Skin of body (tissue), 2 donors: ENCODE measurements around the gene ATPAF1. TPM values are rescaled to one million over a fixed set of nuclear protein-coding genes. Genes with fewer than 3 reads are reported as not detected.

Source experiments
- DNase-seq: peaks from one replicate; lab custom pipeline; 2025; lab: John Stamatoyannopoulos, UW
- total RNA-seq: library from RNA; depleted of rRNA; stranded (reverse); fragments of >200 nt; gene quantifications from one replicate; pipeline ENCODE4 v1.2.3, GENCODE V29; 2014

Gene ATPAF1
- total RNA-seq, 1 donor from 2014 or later = 30.3 TPM

DNA sequence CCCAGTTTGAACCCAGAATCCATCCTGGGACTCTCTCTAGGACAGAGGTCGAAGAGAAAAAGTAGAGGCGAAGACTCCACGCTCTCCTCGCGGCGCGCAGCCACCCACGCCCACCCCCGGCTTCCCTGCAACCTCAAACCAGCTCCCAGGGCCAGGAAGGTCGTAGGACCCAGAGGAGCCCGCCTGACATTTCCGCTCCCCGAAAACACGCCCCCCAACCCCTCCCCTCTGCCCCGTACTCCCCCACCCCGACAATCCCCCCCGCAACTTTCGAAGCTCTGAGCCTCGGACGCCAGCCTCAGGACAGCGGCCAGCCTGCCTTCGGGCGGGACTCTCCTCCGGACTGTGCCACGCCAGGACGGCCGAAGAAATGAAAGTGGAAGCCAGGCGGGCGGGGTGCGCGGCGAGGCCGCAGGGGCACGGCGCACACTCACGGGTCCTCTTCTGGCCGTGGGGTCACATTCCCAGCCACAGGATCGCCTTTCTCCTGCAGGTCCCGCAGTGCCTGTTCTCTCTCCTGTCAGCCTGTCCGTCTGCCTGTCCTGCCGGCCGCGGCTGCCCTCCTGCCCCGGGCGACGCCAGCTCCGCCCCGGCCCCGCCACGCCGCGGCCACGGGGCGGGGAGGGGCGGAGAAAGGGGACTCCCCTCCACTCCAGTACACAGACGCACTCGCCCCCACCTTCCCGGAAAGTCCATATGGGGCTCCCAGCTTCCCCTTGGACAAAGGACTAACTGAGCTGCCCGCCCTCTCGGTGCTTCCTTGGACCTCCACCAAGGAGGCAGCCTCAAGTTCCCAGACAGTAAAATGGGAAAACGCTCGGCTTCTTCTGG, 51.7 kb downstream of the ATPAF1 start, which contains the start of gene MOB3C:
Gene MOB3C, minus strand, starts transcription at position 535 of the 831 bp plus-strand sequence. CDS start 3,490 bp downstream, outside the sequence.
- peak; percentile 64 for DNase-seq

DNA sequence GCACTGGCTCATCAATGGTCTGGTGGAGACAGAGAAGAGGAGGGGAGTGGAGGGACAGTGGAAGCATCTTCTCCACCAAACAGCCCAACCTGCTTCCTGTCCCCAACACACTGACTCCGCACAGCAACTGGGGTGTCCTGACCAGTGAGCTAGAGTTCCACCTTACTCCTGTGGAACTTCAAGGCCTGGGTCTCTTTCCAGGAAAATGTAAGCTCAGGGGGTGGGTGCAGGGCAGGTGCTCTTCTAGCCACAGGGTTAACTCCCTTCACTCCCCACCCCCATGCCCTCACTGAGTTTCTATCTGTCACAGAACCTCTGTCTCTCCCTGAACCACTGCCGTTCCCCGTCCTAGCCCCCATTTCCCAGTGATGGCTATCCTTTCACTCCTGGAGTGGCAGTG, 52.4 kb downstream of the ATPAF1 start:
- no peak for DNase-seq

- no peak for DNase-seq
These were observed 53.1 kb downstream of the ATPAF1 start for GRCh38 chr1:46615088-46615487.

DNA sequence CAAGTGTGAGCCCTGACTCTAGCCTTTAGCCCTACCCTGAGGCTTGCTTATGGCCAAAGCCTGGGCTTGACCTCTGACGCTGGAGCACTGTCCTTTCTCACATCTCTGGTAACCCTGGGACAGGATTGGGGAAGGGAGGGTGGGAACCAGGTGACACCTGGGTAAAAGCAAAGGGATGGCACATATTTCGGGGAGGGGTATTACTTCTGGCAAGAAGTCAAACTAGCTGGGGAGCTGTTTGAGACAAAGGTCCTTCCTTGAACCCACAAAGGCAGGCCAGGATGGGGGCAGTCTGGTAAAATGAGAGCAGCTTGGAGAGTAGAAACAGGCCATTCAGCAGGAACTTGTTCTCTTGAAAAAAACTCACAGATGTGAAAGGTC, 53.6 kb downstream of the ATPAF1 start:
- DNase-seq = no peak

DNA sequence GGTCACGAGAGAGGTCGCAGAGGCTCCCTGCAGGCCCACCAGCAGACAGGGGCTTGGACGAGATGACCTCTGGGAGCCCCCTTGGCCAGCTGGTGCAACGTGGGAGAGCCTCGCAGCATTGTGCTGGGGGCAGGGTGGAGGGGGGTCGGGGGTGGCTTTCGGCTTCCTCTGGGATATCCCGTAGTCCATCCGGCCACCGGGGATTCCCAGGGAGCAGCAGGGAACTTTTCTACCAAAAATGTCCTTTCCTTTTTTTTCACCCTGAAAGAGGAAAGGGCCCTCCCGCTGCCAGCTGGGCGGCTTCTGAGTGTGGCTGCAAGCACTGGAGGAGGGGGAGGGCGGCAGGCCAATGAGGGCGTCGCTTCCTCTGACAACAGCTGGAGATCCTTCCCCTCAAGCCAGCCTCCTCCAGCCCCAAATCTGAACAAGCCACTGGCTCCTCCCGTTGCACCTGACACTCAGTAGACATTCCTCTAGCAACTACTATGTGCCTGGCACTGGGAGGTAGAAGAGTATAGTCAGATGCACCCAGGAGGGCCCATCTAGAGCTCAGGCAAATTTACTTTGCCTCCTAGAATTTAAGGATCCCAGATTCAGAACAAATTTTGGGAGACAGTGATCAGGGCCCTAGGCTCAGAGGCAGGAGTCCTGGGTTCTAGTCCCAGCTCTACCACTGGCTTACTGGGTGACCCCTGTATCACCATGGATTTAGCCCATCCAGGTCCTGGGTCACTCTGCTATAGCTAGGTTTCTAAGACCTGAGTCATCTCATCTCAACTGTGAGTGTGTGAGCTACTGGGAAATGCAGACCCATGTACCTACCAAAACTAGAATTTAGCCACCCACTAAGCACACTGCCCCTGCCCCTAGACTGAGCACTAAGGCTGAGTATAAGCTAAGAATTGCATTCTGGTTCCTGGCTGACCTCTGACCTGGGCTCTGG, 54.2 kb downstream of the ATPAF1 start:
- peak; percentile 82 for DNase-seq

DNA sequence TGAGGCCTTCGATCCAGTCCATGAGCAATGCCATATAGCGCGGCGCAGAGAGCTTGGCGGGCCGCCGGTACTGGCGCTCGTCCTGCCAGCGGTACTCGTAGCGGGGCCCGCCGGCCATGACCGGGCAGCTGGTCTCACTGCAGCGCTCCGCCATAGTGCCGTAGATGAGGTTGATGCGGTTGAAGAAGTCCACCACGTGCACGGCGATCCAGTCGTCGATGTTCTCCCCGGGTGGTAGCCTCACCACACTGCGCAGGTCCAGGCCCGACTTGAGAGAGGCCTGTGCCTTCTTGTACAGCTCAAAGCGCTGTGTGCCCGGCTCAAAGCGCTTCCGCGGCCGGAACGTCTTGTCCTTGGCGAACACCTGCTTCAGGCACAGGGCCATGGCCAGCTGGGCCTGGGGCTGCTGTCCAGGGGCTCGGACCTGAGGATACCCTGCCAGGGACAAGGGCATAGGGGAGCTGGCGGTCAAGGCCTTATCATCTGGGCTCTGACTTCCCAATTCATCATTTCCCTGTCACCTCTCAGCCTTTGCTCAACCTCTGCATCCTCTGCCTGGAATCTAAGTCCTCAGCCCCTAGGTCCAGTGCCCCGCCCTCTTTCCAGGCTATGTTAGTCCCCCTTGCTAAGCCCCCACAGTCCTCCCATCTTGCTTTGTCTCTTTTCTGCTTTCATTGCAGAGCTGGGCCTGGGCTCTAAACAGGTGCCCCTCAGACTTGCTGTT, 55.1 kb downstream of the ATPAF1 start:
- no peak for DNase-seq

DNA sequence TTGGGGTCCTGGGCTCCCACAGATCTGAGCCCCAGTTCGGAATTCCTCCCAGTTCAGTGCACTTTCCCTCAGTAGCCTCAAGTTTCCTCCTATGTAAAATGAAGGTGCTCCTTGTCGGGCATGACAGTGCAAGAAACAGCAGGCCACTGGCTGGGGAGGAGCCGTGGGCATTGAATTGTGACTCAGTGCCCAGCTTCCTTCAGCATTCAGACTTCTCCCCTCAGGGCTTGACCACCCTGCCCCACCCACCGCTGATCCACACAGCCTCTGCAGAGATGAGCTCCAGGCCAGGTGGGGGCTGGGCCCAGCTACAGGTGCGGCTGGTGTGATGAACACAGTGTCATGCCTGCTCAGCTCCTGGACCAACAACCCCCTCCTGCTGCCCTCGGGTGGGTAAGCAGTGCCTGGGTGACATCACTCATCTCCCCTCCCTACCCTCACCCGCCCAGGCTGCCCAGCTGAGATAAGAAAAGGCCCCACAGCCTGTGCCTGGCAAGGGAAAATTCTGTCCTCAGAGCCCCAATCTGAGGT, 56.4 kb downstream of the ATPAF1 start:
- DNase-seq = no peak

DNA sequence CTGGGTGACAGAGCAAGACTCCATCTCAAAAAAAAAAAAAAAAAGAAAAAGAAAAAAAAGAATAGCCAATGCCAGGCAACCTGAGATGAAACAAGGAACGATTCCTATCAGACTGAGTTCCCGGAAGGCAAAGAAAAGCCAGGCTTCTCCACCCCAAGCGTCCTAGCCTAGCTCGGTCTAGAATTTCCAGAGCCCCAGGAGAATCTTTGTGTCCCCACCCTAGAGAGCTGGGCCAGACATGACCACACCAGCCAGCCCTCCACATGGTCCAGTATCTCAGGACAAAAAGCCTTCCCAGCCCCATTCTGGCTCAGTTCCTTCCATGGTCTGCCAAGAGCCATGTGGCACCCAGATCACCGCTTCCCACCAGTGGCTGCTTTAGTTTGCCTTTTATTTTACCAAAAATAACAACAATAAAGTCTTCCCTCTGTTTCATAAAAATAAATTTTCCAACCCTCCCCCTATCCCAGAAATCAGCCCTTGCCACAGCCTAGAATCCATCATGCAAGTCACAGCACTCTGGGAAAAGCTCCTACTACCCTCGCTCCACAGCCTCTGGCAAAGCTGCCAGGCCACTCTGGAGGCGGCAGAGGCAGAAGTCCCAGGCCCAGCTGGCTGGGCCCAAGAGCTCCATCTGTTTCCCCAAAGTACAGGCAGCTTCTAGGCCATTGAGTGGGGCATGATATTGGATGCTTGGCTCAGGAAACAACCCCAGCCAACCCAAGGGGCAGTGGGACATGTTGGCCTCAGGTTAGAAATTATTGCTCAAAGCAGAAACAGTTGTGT, 60.6 kb downstream of the ATPAF1 start:
- DNase-seq = no peak

GRCh38 chr1:46606255-46606965, 61.8 kb downstream of the ATPAF1 start:
- no peak for DNase-seq

DNA sequence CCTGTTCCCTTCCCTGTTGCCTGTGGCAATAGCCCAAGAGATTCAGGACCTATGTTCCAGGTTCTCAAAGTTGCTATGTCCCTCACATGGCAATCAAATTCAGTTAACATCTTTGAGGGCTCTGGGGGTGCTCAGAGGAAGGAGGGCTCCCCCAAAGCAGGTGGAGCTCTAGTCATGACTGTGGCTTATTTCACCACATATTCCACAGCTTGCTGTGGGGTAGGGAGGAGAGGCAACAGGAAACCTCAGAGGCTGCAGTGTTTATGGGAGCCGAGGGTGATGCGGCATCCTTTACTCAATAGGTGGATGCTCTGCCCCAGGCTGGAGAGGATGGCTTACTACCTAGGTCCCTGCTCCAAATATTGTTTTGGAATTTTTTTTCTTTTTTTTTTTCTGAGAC, 62.9 kb downstream of the ATPAF1 start:
- no peak for DNase-seq

- DNase-seq = peak; percentile 95
These were observed 64.2 kb downstream of the ATPAF1 start, which contains the start of gene MKNK1 for GRCh38 chr1:46603858-46604549. TSS of gene MKNK1 (minus strand) at chr1:46604268. CDS start at chr1:46583327, 20,941 bp downstream.

- DNase-seq = no peak
These were observed 64.7 kb downstream of the ATPAF1 start for GRCh38 chr1:46603481-46603857.

GRCh38 chr1:46601257-46602007, 66.7 kb downstream of the ATPAF1 start:
- DNase-seq = no peak

DNA sequence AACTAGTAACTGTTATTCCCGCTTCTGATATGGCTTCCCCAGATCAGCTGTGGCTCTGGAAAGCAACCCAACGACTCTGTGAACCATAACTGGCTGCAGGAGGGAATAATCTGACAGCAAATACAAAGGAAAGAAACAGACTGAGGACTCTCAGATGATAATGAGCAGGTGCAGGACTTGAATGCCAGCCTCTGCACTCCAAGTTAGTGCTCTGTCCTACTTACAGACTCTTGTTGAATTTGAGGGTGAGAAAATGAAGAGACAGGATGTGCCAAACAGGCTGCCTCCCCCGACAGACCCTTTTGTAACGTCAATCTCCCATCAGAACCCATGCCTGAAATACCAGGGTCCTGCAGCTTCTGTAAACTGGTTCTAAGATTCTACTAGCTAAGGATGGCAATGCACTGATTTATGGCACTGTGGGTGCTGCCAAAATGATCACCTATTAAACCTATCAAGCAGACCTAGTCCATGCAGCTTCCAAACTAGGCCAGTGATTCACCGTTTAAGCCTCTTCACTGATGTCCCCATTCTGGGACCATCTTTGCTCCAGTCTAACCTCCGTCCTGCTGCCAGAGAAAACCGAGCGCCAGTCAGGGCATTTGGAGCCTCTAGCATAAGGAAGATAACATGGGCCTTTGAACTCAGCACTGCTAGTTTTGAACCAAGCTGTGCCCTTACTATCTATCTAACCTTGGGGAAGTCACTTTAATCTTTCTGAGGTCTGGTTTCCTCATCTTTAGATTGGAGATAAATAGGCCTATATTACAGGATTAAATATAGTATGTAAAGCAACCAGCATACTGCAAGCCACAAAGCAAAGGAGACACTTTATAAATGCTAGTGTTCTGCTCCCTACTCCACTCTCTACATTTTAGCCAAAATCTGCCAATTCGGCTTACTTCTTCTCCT, 68.8 kb downstream of the ATPAF1 start:
- no peak for DNase-seq

DNA sequence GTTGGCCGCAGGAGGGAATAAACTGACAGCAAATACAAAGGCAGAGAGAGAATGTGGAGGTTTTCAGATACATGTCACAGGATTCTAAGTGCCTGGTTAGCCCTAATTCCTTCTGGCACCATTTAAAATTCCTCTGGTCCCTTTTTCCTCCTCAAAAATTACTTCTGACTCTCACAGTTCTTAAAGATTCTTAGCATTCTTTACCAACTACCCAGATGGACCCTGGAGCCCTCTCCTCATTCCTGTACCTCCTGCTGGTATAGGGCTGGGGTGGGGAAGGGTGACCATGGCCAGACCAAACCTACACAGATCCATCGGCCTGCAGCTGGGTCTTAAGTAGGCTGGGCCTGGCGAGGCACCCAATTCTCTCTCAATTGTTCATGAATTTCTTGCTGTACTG, 71.3 kb downstream of the ATPAF1 start:
- no peak for DNase-seq

GRCh38 chr1:46596036-46596435, 72.1 kb downstream of the ATPAF1 start:
- no peak for DNase-seq

DNA sequence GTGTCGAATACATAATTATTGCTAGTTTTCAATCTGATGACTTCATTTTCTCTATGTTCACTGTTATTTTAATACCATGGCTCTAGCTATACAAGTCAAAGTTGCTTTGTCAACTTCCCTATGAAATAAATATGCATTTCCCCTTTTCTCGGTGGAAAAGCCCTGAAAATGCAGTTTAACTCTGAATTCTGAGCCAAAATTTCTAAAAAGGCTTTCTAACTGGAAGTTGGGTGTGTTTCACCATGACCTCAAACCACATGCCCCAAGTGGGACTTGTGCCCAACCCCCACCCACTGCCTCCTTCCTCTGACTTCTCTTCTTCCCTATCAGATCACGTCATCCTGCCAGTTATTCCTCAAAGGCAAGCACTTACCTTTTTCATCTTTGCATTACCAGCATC, 73.0 kb downstream of the ATPAF1 start:
- no peak for DNase-seq
